Measurements from ENCODE around the gene FBXO33.

GRCh38 chr14:39456702-39457250 lies 24.5 kb upstream of the FBXO33 start:
- TF ChIP-seq CTCF (IDR thresholded peaks at IDR 0.05; ENCODE audit: low read length) = no peak
- no peak for TF ChIP-seq EZH2 (IDR thresholded peaks at IDR 0.05; ENCODE audit: borderline replicate concordance, low read length)

All from OCI-LY1 (cell line).